Left lung (tissue), 10 donors: ENCODE measurements around the gene OSCAR. TPM values are rescaled to one million over a fixed set of nuclear protein-coding genes. Genes with fewer than 3 reads are reported as not detected.

Experiments used
- ATAC-seq: fragments of 200-7000 bp; cut with Tn5 transposase; one replicate; pipeline ENCODE4 v1.9.1; 2020; ENCODE audit warnings: moderate library complexity
- DNase-seq, 4 donors: peaks; one replicate each; pipeline ENCODE4 v3.0.0-alpha.2; 2013 to 2020
- H3K27ac ChIP-seq, 2 donors: fragments of 200-600 bp; sonication (generic) in 1 of 2; one replicate each; pipeline versions ENCODE4 v1.5.0 to v1.8.0; 2020 to 2021
- H3K27me3 ChIP-seq, 2 donors: fragments of 200-600 bp; sonication (generic) in 1 of 2; one replicate each; pipeline versions ENCODE4 v1.5.0 to v1.8.0; 2020 to 2021
- H3K36me3 ChIP-seq, 2 donors: fragments of 200-600 bp; sonication (generic) in 1 of 2; one replicate each; pipeline versions ENCODE4 v1.5.0 to v1.8.0; 2020 to 2021
- H3K4me1 ChIP-seq, 2 donors: fragments of 200-600 bp; one replicate each; pipeline ENCODE4 v1.8.0; 2021
- H3K4me3 ChIP-seq, 2 donors: fragments of 200-600 bp; sonication (generic) in 1 of 2; one replicate each; pipeline versions ENCODE4 v1.5.0 to v1.8.0; 2020 to 2021; ENCODE audit warnings: mild to moderate bottlenecking in 1 of 2
- H3K9me3 ChIP-seq, 2 donors: fragments of 200-600 bp; sonication (generic) in 1 of 2; one replicate each; pipeline versions ENCODE4 v1.5.0 to v1.8.0; 2020 to 2021
- intact Hi-C, 2 donors: fragments of 100-400 bp; cut with DNase I; formaldehyde crosslinking; loops; one replicate each; pipeline versions ENCODE4 v1.11.2 to v1.14.2; 2022
- polyA plus RNA-seq, 6 donors: library from polyadenylated mRNA; unstranded; fragments of 120-200 nt; gene quantifications; one replicate each; pipeline ENCODE4 v1.2.1, GENCODE V29; 2013; ENCODE audit not compliant: insufficient read length in 6 of 6
- total RNA-seq, 2 donors: library from RNA; stranded (reverse); fragmentation: NEBNext Ultra II Directional; extraction: Animal tissue kit (Norgen Biotek cat#: 25700); gene quantifications; one replicate each; pipeline ENCODE4 v1.2.1, GENCODE V29; 2021
- TF ChIP-seq, protein P1 (sequence below), 2 donors: fragments of 200-600 bp; sonication (generic) in 1 of 2; IDR thresholded peaks; one replicate each; pipeline versions ENCODE4 v1.5.0 to v1.8.0; 2021; ENCODE audit warnings: antibody characterized with exemption in 2 of 2
- donor health status: DM: no; HTN: yes; CAD: no.
- donor health status: DM: no; HTN: no; CAD: no.

OSCAR gene
- total and polyA plus RNA-seq, 8 donors, result 0.43 to 57.1 (median 0.58) TPM

DNA sequence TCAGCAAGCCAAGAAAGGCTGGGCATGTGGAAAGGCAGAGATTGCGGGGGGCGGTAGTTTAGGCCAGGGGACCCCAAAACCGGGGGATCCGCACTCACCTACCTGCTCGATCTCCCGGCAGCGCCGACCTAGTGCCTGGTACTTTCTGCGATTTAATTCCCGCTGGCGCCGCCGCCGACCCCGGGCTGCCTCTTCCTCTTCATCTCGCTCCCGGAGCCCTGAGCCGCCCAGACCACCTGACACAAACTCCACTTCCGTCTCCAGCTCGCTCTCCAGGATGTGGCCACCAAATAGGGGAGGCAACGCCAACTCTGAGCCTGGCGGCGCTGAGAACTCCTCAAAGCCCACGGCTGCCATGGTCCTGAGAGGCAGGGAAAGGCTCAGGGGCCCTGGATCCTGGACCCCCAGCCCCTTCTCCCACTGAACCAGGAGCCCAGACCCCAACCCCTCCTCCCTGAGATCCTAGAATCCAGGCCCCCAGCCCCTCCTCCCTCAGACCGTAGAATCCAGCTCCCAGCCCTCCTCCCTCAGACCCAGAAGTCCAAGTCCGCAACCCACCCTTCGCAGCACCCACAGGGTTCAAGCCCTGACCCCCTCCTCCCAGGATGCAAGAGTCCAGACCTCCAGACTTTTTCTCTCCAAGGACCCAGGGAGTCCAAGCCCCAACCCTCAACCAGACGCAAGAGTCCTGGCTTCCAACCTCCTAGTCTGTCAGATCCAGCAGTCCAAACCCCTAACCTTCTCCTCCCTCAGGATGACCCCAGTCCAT is 13.9 kb upstream of the OSCAR start:
- no peaks in the 10 kb centered on the region for H3K27me3 ChIP-seq
- peak overlapping the region; percentile 86 for H3K4me3 ChIP-seq
- peak in 2 of 4 donors; percentile 69 to 86 for DNase-seq
- H3K9me3 ChIP-seq, result no peaks in the 10 kb centered on the region
- intact Hi-C loops, result no loop called here
- H3K27ac ChIP-seq, result peak overlapping the region; percentile 89 to 92
- peaks cover 13 to 25% of the 10 kb centered on the region in 2 donors for H3K4me1 ChIP-seq
- peaks cover 0 to 46% of the 10 kb centered on the region in 2 donors for H3K36me3 ChIP-seq
- TF ChIP-seq, protein P1, sequence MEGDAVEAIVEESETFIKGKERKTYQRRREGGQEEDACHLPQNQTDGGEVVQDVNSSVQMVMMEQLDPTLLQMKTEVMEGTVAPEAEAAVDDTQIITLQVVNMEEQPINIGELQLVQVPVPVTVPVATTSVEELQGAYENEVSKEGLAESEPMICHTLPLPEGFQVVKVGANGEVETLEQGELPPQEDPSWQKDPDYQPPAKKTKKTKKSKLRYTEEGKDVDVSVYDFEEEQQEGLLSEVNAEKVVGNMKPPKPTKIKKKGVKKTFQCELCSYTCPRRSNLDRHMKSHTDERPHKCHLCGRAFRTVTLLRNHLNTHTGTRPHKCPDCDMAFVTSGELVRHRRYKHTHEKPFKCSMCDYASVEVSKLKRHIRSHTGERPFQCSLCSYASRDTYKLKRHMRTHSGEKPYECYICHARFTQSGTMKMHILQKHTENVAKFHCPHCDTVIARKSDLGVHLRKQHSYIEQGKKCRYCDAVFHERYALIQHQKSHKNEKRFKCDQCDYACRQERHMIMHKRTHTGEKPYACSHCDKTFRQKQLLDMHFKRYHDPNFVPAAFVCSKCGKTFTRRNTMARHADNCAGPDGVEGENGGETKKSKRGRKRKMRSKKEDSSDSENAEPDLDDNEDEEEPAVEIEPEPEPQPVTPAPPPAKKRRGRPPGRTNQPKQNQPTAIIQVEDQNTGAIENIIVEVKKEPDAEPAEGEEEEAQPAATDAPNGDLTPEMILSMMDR (IDR thresholded peaks at IDR 0.05), result no peak
- ATAC-seq, result peak; percentile 57

DNA sequence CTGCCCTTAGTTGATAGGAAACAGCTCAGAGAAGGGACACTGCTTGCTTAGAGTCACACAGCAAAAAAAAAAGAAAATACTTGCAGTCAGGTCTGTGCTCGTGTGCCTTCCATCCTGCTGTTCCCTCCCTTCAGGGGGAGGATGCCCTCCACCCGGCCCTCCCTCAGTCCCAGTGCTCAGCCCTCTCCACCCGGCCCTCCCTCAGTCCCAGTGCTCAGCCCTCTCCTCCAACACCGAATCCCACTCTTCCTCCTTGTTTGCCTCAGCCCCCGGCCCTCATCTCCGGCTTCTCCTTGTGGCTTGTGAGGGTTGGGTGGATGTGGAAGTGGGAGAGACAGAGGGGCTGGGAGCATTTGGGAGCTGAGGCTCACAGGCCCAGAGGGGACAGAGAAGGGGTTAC is 9.0 kb upstream of the OSCAR start:
- Histone ChIP-seq H3K36me3 (peaks cover 0 to 76% of the 10 kb centered on the region in 2 donors), H3K27ac (no peak overlapping the region), H3K4me3 (no peak overlapping the region), H3K4me1 (peaks cover 7 to 13% of the 10 kb centered on the region in 2 donors), H3K9me3 (no peaks in the 10 kb centered on the region), H3K27me3 (no peaks in the 10 kb centered on the region)
- intact Hi-C loops, result no loop called here
- TF ChIP-seq, protein P1 (IDR thresholded peaks at IDR 0.05), result no peak
- ATAC-seq, result no peak
- DNase-seq, result no peak

DNA sequence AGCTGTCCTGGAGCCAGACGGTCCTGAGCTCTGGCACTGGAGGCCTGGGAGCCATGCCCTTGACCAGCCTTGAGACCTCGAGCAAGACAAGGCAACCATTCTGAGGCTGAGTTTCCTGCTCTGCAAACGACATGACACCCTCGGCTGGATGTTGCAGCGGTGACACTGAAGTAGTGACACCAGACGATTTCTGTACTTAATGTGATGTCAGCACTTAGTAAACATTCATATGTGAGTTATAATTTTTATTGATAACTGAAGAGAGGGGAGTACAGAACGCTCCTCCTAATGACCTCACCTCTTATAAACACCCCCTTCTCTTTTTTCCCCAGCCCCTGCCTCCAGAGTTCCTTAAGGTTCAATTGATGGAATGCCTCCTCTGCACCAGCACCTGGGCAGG is 7.9 kb upstream of the OSCAR start:
- no peak for DNase-seq
- H3K27ac ChIP-seq, result no peak overlapping the region
- TF ChIP-seq, protein P1 (IDR thresholded peaks at IDR 0.05), result no peak
- intact Hi-C loops, result no loop called here
- H3K4me1 ChIP-seq, result peaks cover 4 to 13% of the 10 kb centered on the region in 2 donors
- no peaks in the 10 kb centered on the region for H3K27me3 ChIP-seq
- ATAC-seq, result no peak
- H3K9me3 ChIP-seq, result no peaks in the 10 kb centered on the region
- peaks cover 0 to 76% of the 10 kb centered on the region in 2 donors for H3K36me3 ChIP-seq
- no peak overlapping the region for H3K4me3 ChIP-seq

- peaks cover 0 to 76% of the 10 kb centered on the region in 2 donors for H3K36me3 ChIP-seq
- no peak for ATAC-seq
- no peak overlapping the region for H3K27ac ChIP-seq
- peaks cover 4 to 18% of the 10 kb centered on the region in 2 donors for H3K4me1 ChIP-seq
- TF ChIP-seq, protein P1 (IDR thresholded peaks at IDR 0.05), result no peak
- no peaks in the 10 kb centered on the region for H3K27me3 ChIP-seq
- DNase-seq, result peak in 1 of 4 donors; percentile 29
- H3K9me3 ChIP-seq, result no peaks in the 10 kb centered on the region
- H3K4me3 ChIP-seq, result no peak overlapping the region
- intact Hi-C loops, result no loop called here
These were observed 7.4 kb upstream of the OSCAR start for GRCh38 chr19:54107876-54108490.

- Histone ChIP-seq H3K4me1 (peaks cover 8 to 25% of the 10 kb centered on the region in 2 donors), H3K27ac (no peak overlapping the region), H3K36me3 (peaks cover 0 to 66% of the 10 kb centered on the region in 2 donors), H3K9me3 (no peaks in the 10 kb centered on the region), H3K4me3 (no peak overlapping the region), H3K27me3 (no peaks in the 10 kb centered on the region)
- DNase-seq (peak in 2 of 4 donors; percentile 11 to 53), ATAC-seq (no peak)
- TF ChIP-seq, protein P1 (IDR thresholded peaks at IDR 0.05), result no peak
- intact Hi-C loops, result no loop called here
These were observed 6.1 kb upstream of the OSCAR start for GRCh38 chr19:54106716-54107115.
